BLaER1 (cell line): ENCODE data around the gene ZNF324.

ENCODE experiments used
- H3K27ac ChIP-seq: shearing (Covaris generic); formaldehyde crosslinking; 2 replicates; pipeline ENCODE4 v1.8.1; 2022
- H3K27me3 ChIP-seq: shearing (Covaris generic); formaldehyde crosslinking; 2 replicates; pipeline ENCODE4 v1.8.1; 2022
- H3K36me3 ChIP-seq: shearing (Covaris generic); formaldehyde crosslinking; 2 replicates; pipeline ENCODE4 v1.8.1; 2022
- H3K4me1 ChIP-seq: shearing (Covaris generic); formaldehyde crosslinking; 2 replicates; pipeline ENCODE4 v1.8.1; 2022
- H3K4me2 ChIP-seq: shearing (Covaris generic); formaldehyde crosslinking; 2 replicates; pipeline ENCODE4 v1.8.1; 2022
- H3K4me3 ChIP-seq: shearing (Covaris generic); formaldehyde crosslinking; 2 replicates; pipeline ENCODE4 v1.8.1; 2022
- H3K9ac ChIP-seq: shearing (Covaris generic); formaldehyde crosslinking; 2 replicates; pipeline ENCODE4 v1.8.1; 2022
- H3K9me3 ChIP-seq: shearing (Covaris generic); formaldehyde crosslinking; 2 replicates; pipeline ENCODE4 v1.8.1; 2022
- H4K20me1 ChIP-seq: shearing (Covaris generic); formaldehyde crosslinking; 2 replicates; pipeline ENCODE4 v1.8.1; 2022
- Cebpa-rat ChIP-seq: shearing (Covaris generic); IDR thresholded peaks from 2 replicates; pipeline ENCODE4 v1.8.1; 2022

ZNF324 gene

DNA sequence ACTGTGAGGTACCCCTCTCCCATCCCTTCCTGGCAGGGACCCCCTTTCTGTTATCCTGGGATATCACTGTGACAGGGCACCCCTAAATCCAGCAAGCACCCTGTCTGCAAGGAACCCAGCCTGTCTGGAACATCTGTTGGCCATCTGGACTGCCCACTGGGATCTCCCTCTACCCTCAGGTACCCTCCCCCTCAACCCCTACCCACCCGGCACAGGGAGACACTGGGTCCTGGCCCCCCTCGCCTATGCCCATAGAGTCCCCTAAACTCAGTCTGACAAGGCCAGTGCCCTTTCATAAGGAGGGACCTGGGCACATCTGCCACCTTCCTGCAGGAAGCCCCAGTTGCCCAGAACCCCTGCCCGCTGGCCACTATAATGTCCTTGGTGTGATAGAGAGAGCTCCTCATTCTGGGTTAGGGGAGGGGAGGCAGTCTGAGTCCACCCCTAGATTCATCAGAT is 47.7 kb downstream of the ZNF324 start:
- H3K9ac ChIP-seq: peak overlapping the region; percentile 82
- no peaks in the 10 kb centered on the region for H3K9me3 ChIP-seq
- H3K27ac ChIP-seq: peak overlapping the region; percentile 80

GRCh38 chr19:58515259-58515658 is 48.4 kb downstream of the ZNF324 start:
- TF ChIP-seq Cebpa-rat: no peak
- H3K27me3 ChIP-seq: no peaks in the 10 kb centered on the region
- H3K36me3 ChIP-seq: peaks cover 30% of the 10 kb centered on the region
- peaks cover 28% of the 10 kb centered on the region for H4K20me1 ChIP-seq
- peak overlapping the region; percentile 35; the same call in 1 of the 2 replicates for H3K27ac ChIP-seq
- peak overlapping the region; percentile 67; the same call in 1 of the 2 replicates for H3K4me3 ChIP-seq
- no peaks in the 10 kb centered on the region for H3K9me3 ChIP-seq
- H3K4me1 ChIP-seq: peaks cover 53% of the 10 kb centered on the region
- peak overlapping the region; percentile 95 for H3K4me2 ChIP-seq
- H3K9ac ChIP-seq: peak overlapping the region; percentile 57; the same call in 1 of the 2 replicates

More for the DNA sequence above, 47.7 kb downstream of the ZNF324 start:
- peaks cover 58% of the 10 kb centered on the region for H3K4me1 ChIP-seq
- H3K4me2 ChIP-seq: peak overlapping the region; percentile 95
- no peak for TF ChIP-seq Cebpa-rat
- peak overlapping the region; percentile 67 for H3K4me3 ChIP-seq
- H3K36me3 ChIP-seq: peaks cover 30% of the 10 kb centered on the region
- no peaks in the 10 kb centered on the region for H3K27me3 ChIP-seq
- H4K20me1 ChIP-seq: peaks cover 28% of the 10 kb centered on the region

GRCh38 chr19:58516246-58516836 is 49.5 kb downstream of the ZNF324 start:
- H3K9ac ChIP-seq: peak overlapping the region; percentile 57; the same call in 1 of the 2 replicates
- H3K9me3 ChIP-seq: no peaks in the 10 kb centered on the region
- peaks cover 28% of the 10 kb centered on the region for H4K20me1 ChIP-seq
- peaks cover 52% of the 10 kb centered on the region for H3K4me1 ChIP-seq
- TF ChIP-seq Cebpa-rat: no peak
- peaks cover 30% of the 10 kb centered on the region for H3K36me3 ChIP-seq
- H3K27me3 ChIP-seq: no peaks in the 10 kb centered on the region
- H3K27ac ChIP-seq: peak overlapping the region; percentile 35; the same call in 1 of the 2 replicates
- peak overlapping the region; percentile 95; the same call in 1 of the 2 replicates for H3K4me2 ChIP-seq
- H3K4me3 ChIP-seq: no peak overlapping the region

- no peaks in the 10 kb centered on the region for H3K27me3 ChIP-seq
- H4K20me1 ChIP-seq: peaks cover 28% of the 10 kb centered on the region
- peak overlapping the region; percentile 34 for H3K4me2 ChIP-seq
- no peaks in the 10 kb centered on the region for H3K9me3 ChIP-seq
- H3K9ac ChIP-seq: no peak overlapping the region
- H3K27ac ChIP-seq: no peak overlapping the region
- TF ChIP-seq Cebpa-rat: no peak
- peaks cover 52% of the 10 kb centered on the region for H3K4me1 ChIP-seq
- peaks cover 30% of the 10 kb centered on the region for H3K36me3 ChIP-seq
- no peak overlapping the region for H3K4me3 ChIP-seq
These were observed 50.3 kb downstream of the ZNF324 start for GRCh38 chr19:58516964-58517833.

DNA sequence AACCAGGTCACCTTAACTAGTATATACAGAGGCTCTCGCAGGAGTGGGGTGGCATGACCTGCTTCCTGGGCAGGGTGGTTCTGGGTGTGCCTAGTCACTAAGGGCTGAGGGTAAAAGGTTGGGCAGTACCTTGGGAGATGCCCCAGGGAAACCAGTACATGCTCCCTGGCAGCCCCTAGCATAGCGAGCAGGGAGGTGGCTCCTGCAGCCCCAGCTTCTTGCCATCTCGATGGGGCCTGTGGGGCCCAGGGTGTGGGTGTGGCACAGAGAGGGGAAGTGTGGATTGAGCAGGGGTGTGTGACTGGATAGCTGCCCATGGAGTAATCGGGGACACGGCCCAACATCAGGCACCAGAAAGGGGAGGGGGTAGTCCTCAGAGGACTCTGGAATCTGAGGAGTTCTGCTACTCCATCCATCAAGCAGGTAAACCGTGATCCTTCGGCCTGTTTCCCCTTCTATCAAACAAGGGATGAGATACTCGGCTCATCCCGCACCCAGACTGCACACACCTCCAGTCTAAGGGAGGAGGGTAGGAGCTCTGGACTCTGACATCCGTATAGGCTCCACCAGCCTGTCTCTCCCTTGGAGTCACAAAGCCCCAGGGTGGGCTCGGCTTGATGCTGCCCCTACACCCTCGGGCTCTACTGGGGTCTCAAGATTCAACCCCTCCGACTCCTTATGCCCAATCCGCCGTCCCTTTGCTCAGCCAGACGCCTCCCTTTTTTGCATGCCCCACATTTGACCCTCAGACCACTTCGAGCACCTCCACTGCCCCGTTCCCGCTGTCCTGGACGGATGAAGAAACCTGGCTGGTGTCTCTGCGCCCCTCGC is 51.6 kb downstream of the ZNF324 start:
- peaks cover 25% of the 10 kb centered on the region for H3K36me3 ChIP-seq
- no peaks in the 10 kb centered on the region for H3K9me3 ChIP-seq

DNA sequence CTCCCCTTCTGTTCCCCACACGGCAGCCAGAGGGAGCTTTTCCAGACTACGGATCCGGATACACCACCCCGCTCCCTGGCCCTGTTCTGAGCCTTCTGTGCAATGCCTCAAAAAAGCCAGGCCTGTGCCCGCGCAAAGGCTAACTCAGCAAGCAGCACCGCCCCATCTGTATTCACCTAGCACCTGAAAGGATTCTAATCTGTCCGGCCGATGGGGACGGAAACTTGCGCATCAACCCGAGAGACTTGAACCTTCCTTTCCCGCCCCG is 52.1 kb downstream of the ZNF324 start:
- Histone ChIP-seq H3K4me1 (peaks cover 44% of the 10 kb centered on the region), H3K9ac (peak overlapping the region; percentile 93), H3K4me2 (peak overlapping the region; percentile 97), H3K27ac (peak overlapping the region; percentile 96), H3K9me3 (no peaks in the 10 kb centered on the region), H3K36me3 (peaks cover 23% of the 10 kb centered on the region), H3K4me3 (peak overlapping the region; percentile 86), H4K20me1 (peaks cover 28% of the 10 kb centered on the region), H3K27me3 (no peaks in the 10 kb centered on the region)
- TF ChIP-seq Cebpa-rat: no peak

More for the DNA sequence above, 51.6 kb downstream of the ZNF324 start:
- H4K20me1 ChIP-seq: peaks cover 28% of the 10 kb centered on the region
- no peaks in the 10 kb centered on the region for H3K27me3 ChIP-seq
- H3K27ac ChIP-seq: peak overlapping the region; percentile 96
- TF ChIP-seq Cebpa-rat: no peak
- H3K9ac ChIP-seq: peak overlapping the region; percentile 93
- H3K4me3 ChIP-seq: peak overlapping the region; percentile 86
- H3K4me1 ChIP-seq: peaks cover 47% of the 10 kb centered on the region
- H3K4me2 ChIP-seq: peak overlapping the region; percentile 97

DNA sequence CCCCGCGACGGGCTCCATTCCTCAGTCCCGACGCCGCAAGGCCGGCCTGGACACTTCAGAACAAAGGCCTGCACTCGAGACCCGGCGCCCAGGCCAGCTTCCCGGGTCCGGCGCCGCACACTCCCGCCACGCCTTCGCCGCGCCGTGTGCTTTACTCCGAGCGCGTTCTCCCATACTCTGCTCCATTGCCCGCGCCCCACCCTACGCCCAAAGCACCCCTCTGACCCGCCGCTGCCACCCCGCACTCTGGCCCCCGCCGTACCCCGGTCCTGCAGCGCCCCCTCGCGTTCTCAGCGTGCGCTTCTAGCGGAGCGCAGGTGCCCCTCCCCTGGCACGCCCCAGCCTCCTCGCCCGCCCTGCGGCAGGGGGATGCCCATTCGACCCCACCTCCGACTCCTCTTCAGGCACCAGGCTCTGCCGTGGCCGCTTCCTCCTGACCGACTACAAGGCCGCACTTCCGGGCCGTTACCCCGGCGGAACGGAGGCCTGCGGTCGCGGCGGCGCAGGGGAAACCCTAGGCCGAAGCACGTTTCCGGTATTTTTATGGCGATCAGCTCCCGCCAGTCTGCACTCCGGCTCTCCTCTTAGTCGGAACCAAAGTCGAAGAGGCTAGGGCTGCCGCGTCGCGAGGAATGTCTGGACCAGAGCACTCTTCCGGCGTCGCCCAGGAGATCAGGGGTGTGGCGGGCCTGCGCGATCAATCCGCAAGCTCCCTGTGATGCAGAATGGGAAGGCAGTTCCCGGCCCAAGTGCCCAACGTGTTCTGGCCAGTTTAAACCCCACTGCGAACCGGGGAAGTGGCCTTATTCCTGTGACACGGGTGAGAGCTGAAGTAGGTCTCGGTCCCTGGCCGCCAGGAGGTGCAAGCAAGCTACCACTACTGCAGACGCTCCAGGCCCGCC is 52.7 kb downstream of the ZNF324 start, which contains the start of gene ZBTB45:
Gene ZBTB45, minus strand, starts transcription at position 456 of the 902 bp plus-strand sequence. CDS start 2,137 bp downstream, outside the sequence.
- Histone ChIP-seq H3K4me2 (peak within 1 kb of the TSS; percentile 97), H3K4me1 (peaks cover 40% of the 10 kb centered on the region), H3K4me3 (peak within 1 kb of the TSS; percentile 86), H3K27ac (peak within 1 kb of the TSS; percentile 96), H3K36me3 (peaks cover 23% of the 10 kb centered on the region), H3K27me3 (no peaks in the 10 kb centered on the region), H3K9me3 (no peaks in the 10 kb centered on the region), H3K9ac (peak within 1 kb of the TSS; percentile 93), H4K20me1 (peaks cover 28% of the 10 kb centered on the region)
- TF ChIP-seq Cebpa-rat: no peak

GRCh38 chr19:58520257-58520599 is 53.3 kb downstream of the ZNF324 start:
- TF ChIP-seq Cebpa-rat: no peak
- H3K4me2 ChIP-seq: peak overlapping the region; percentile 97
- peak overlapping the region; percentile 96 for H3K27ac ChIP-seq
- no peaks in the 10 kb centered on the region for H3K27me3 ChIP-seq
- H4K20me1 ChIP-seq: peaks cover 28% of the 10 kb centered on the region
- peak overlapping the region; percentile 86 for H3K4me3 ChIP-seq
- no peaks in the 10 kb centered on the region for H3K9me3 ChIP-seq
- peaks cover 23% of the 10 kb centered on the region for H3K36me3 ChIP-seq
- H3K4me1 ChIP-seq: peaks cover 34% of the 10 kb centered on the region
- peak overlapping the region; percentile 93 for H3K9ac ChIP-seq

DNA sequence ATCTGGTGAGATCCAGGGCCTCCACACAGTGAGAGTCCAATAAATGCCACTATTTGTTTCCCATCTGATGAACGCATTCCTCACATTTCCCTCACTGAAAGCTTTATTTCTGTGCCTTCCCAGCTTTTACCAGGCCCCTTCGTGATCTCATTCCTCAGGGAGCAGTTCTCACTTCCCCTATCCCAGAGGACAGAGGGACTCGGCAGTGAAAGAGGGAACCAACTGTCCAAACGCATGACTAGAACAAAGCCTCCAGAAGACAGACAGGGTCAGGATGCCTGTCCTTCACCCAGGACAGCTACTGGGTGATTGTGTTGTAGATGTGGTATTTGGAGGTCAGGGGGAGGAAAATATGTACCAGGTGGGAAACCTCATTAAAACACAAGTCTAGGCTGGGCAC is 54.8 kb downstream of the ZNF324 start:
- no peak for TF ChIP-seq Cebpa-rat
- H3K27me3 ChIP-seq: no peaks in the 10 kb centered on the region
- H3K9ac ChIP-seq: no peak overlapping the region
- H3K9me3 ChIP-seq: no peaks in the 10 kb centered on the region
- H3K4me3 ChIP-seq: no peak overlapping the region
- H3K4me2 ChIP-seq: no peak overlapping the region
- peaks cover 18% of the 10 kb centered on the region for H4K20me1 ChIP-seq
- no peak overlapping the region for H3K27ac ChIP-seq
- H3K36me3 ChIP-seq: peaks cover 9% of the 10 kb centered on the region
- H3K4me1 ChIP-seq: peaks cover 22% of the 10 kb centered on the region
